Parathyroid adenoma (tissue), 2 donors: Measurements from ENCODE around the gene ECD.
A peak's percentile ranks its signal among the peaks of the same experiment; 100 is the strongest.

Experiments
- H2AFZ ChIP-seq: fragments of 300-600 bp; sonication (generic); one replicate; pipeline ENCODE4 v1.7.0; 2017; ENCODE audit warnings: antibody characterized with exemption, mild to moderate bottlenecking
- H3K27ac ChIP-seq: fragments of 300-600 bp; sonication (generic); one replicate; pipeline ENCODE4 v1.7.0; 2017
- H3K27me3 ChIP-seq: fragments of 300-600 bp; sonication (generic); one replicate; pipeline ENCODE4 v1.7.0; 2017; ENCODE audit warnings: low read length; ENCODE audit not compliant: control insufficient read depth, insufficient read depth
- H3K36me3 ChIP-seq: fragments of 300-600 bp; sonication (generic); one replicate; pipeline ENCODE4 v1.7.0; 2017; ENCODE audit warnings: low read length; ENCODE audit not compliant: control insufficient read depth, insufficient read depth
- H3K4me1 ChIP-seq: fragments of 300-600 bp; sonication (generic); one replicate; pipeline ENCODE4 v1.7.0; 2017; ENCODE audit warnings: control low read depth
- H3K4me2 ChIP-seq: fragments of 300-600 bp; sonication (generic); one replicate; pipeline ENCODE4 v1.7.0; 2017; ENCODE audit warnings: low read length
- H3K4me3 ChIP-seq: fragments of 300-600 bp; sonication (generic); one replicate; pipeline ENCODE4 v1.7.0; 2017; ENCODE audit warnings: low read depth, low read length
- H3K79me2 ChIP-seq: fragments of 300-600 bp; sonication (generic); one replicate; pipeline ENCODE4 v1.7.0; 2017; ENCODE audit warnings: control low read depth
- H3K9ac ChIP-seq: fragments of 300-600 bp; sonication (generic); one replicate; pipeline ENCODE4 v1.7.0; 2017; ENCODE audit warnings: mild to moderate bottlenecking
- H3K9me3 ChIP-seq: fragments of 300-600 bp; sonication (generic); one replicate; pipeline ENCODE4 v1.7.0; 2017; ENCODE audit warnings: low read length; ENCODE audit not compliant: control insufficient read depth
- TF ChIP-seq, protein P1 (sequence below): fragments of 300-600 bp; sonication (generic); IDR thresholded peaks from one replicate; pipeline ENCODE4 v1.7.0; 2017; ENCODE audit warnings: antibody characterized with exemption, mild to moderate bottlenecking
- donor health status: primary hyperparathyroidism.

The ECD gene

DNA sequence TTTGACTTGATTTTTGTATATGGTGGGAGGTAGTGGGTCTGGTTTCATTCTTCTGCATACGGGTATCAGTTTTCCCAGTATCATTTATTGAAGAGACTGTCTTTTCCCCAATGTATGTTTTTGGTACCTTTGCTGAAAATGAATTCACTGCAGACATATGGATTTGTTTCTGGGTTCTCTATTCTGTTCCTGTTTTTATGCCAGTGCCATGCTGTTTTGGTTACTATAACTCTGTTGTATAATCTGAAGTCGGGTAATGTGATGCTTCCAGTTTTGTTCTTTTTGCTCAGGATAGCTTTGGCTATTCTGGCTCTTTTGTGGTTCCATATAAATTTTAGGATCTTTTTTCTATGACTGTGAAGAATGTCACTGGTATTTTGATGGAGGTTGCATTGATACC, 836 bp downstream of the ECD start:
- peak overlapping the region; percentile 54 for H3K4me2 ChIP-seq
- no peaks in the 10 kb centered on the region for H3K9me3 ChIP-seq
- H3K27me3 ChIP-seq = no peaks in the 10 kb centered on the region
- H2AFZ ChIP-seq = no peak overlapping the region
- H3K9ac ChIP-seq = no peak overlapping the region
- no peaks in the 10 kb centered on the region for H3K36me3 ChIP-seq
- H3K4me3 ChIP-seq = peak overlapping the region; percentile 99
- H3K79me2 ChIP-seq = peaks cover 28% of the 10 kb centered on the region
- H3K27ac ChIP-seq = no peak overlapping the region
- H3K4me1 ChIP-seq = no peaks in the 10 kb centered on the region
- TF ChIP-seq, protein P1, sequence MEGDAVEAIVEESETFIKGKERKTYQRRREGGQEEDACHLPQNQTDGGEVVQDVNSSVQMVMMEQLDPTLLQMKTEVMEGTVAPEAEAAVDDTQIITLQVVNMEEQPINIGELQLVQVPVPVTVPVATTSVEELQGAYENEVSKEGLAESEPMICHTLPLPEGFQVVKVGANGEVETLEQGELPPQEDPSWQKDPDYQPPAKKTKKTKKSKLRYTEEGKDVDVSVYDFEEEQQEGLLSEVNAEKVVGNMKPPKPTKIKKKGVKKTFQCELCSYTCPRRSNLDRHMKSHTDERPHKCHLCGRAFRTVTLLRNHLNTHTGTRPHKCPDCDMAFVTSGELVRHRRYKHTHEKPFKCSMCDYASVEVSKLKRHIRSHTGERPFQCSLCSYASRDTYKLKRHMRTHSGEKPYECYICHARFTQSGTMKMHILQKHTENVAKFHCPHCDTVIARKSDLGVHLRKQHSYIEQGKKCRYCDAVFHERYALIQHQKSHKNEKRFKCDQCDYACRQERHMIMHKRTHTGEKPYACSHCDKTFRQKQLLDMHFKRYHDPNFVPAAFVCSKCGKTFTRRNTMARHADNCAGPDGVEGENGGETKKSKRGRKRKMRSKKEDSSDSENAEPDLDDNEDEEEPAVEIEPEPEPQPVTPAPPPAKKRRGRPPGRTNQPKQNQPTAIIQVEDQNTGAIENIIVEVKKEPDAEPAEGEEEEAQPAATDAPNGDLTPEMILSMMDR = no peak

DNA sequence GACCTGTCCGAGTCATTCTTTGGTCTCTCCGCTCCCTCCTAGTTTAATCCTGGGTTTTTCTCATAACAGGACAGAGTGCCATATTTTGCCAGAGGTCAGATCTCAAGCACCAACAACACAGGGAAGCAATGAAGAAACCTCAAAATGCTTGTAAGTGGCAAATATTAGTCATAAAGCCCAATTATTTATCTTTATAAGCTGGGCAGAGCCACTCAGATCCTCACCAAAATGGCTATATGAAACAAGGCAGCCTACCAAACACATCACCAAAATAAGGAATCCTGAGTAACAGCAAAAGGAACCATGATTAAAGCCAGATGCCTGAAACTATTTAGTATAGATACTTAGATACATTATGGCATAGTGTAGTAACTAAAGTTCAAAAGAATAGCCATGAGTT, 4.7 kb downstream of the ECD start:
- no peaks in the 10 kb centered on the region for H3K4me1 ChIP-seq

DNA sequence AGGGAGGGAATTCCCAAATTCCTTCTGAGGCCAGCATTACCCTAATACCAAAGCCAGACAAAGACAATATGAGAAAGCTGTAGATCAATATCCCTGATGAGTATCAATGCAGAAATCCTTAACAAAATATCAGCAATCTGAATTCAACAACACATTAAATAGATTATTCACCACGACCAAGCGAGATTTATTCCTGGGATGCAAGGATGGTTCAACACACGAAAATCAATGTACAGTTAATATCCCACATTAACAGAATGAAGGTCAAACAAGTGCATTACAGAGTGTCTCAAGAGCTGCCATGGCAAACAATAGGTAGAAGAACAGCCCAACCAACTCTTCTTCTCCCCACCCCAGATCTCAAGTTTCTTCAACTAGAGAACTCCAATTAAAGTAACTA, 6.1 kb downstream of the ECD start:
- TF ChIP-seq, protein P1 = no peak
- H3K4me3 ChIP-seq = no peak overlapping the region
- no peaks in the 10 kb centered on the region for H3K27me3 ChIP-seq
- H3K36me3 ChIP-seq = no peaks in the 10 kb centered on the region
- H2AFZ ChIP-seq = no peak overlapping the region
- peaks cover 26% of the 10 kb centered on the region for H3K79me2 ChIP-seq
- no peaks in the 10 kb centered on the region for H3K9me3 ChIP-seq
- no peaks in the 10 kb centered on the region for H3K4me1 ChIP-seq
- H3K27ac ChIP-seq = no peak overlapping the region
- H3K9ac ChIP-seq = no peak overlapping the region
- H3K4me2 ChIP-seq = no peak overlapping the region

More for the DNA sequence above, 4.7 kb downstream of the ECD start:
- Histone ChIP-seq H3K4me3 (no peak overlapping the region), H2AFZ (no peak overlapping the region), H3K9me3 (no peaks in the 10 kb centered on the region), H3K79me2 (peaks cover 29% of the 10 kb centered on the region), H3K27me3 (no peaks in the 10 kb centered on the region), H3K4me2 (no peak overlapping the region), H3K9ac (no peak overlapping the region), H3K36me3 (no peaks in the 10 kb centered on the region), H3K27ac (no peak overlapping the region)
- TF ChIP-seq, protein P1 = no peak

DNA sequence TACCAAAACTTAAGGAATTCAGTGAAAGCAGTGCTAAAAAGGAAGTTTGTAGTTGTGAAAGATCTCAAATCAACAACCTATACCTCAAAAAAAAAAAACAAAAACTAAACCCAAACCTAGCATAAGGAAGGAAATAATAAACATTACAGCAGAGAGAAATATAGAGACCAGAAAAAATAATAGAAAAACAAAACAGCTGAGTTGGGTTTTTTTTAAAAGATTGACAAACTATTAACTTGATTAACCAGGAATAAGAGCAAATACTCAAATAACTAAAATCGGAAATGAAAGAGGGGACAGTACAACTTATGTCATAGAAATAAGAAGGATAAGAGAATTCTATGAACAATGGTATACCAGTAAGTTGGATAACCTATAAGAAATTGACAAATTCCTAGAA, 6.7 kb downstream of the ECD start:
- TF ChIP-seq, protein P1 = no peak
- H2AFZ ChIP-seq = no peak overlapping the region

DNA sequence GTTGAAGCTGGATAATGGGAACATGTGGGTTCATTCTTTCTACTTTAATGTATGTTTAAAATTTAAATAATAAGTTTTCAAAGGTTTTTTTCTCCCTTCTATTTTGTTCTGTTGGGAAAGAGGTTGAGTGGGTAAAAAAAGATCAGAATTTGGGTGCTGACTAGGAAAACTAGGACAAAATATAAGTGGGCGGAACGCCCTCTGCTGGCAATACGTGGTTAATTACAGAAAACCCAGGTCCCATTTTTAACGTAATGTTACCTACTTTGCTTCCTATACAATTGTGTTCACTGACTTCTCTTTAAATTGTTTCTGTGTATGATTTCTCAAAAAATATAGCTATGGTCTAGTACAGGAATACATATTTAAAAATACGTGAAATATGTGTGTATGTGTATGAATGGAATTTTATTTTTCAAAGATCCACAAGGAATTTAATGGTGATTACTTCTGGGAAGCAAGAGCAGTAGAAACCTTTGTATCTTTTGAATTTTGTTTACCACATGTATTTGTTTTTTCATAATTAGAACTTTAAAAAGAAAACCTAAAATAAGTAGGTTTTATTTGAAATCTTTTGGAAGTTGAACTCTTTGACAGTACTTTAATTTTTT, 8.7 kb downstream of the ECD start:
- peaks cover 20% of the 10 kb centered on the region for H3K79me2 ChIP-seq
- H3K27ac ChIP-seq = no peak overlapping the region
- H3K9ac ChIP-seq = no peak overlapping the region
- no peaks in the 10 kb centered on the region for H3K4me1 ChIP-seq
- no peaks in the 10 kb centered on the region for H3K36me3 ChIP-seq
- no peak overlapping the region for H3K4me3 ChIP-seq
- no peak overlapping the region for H3K4me2 ChIP-seq
- TF ChIP-seq, protein P1 = peak; percentile 79
- H2AFZ ChIP-seq = no peak overlapping the region
- H3K9me3 ChIP-seq = no peaks in the 10 kb centered on the region
- H3K27me3 ChIP-seq = no peaks in the 10 kb centered on the region

More for the DNA sequence above, 6.7 kb downstream of the ECD start:
- Histone ChIP-seq H3K4me1 (no peaks in the 10 kb centered on the region), H3K79me2 (peaks cover 23% of the 10 kb centered on the region), H3K27me3 (no peaks in the 10 kb centered on the region), H3K9me3 (no peaks in the 10 kb centered on the region), H3K36me3 (no peaks in the 10 kb centered on the region), H3K9ac (no peak overlapping the region), H3K4me3 (no peak overlapping the region), H3K4me2 (no peak overlapping the region), H3K27ac (no peak overlapping the region)
